IgD-negative memory B cell (primary cell): ENCODE measurements around the gene FITM1. TPM values are rescaled to one million over a fixed set of nuclear protein-coding genes. Genes with fewer than 3 reads are reported as not detected.

Experiments
- H3K27ac Mint-ChIP-seq, 3 donors: one replicate each; pipeline ENCODE4 v1.8.0; 2020 to 2022; ENCODE audit warnings: mild to moderate bottlenecking in 3 of 3, mixed read lengths in 3 of 3, moderate library complexity in 1 of 3
- H3K27me3 Mint-ChIP-seq: one replicate; pipeline ENCODE4 v1.8.0; 2021; ENCODE audit warnings: mixed read lengths
- H3K36me3 Mint-ChIP-seq: one replicate; pipeline ENCODE4 v1.8.0; 2020; ENCODE audit warnings: mild to moderate bottlenecking, mixed read lengths
- H3K4me1 Mint-ChIP-seq, 3 donors: one replicate each; pipeline ENCODE4 v1.8.0; 2020 to 2022; ENCODE audit warnings: mixed read lengths in 3 of 3, mild to moderate bottlenecking in 1 of 3
- H3K4me3 Mint-ChIP-seq, 4 donors: one replicate each; pipeline ENCODE4 v1.8.0; 2020 to 2022; ENCODE audit warnings: mild to moderate bottlenecking in 4 of 4, mixed read lengths in 4 of 4, moderate library complexity in 3 of 4
- H3K9me3 Mint-ChIP-seq, 3 donors: one replicate each; pipeline ENCODE4 v1.8.0; 2020 to 2021; ENCODE audit warnings: mixed read lengths in 3 of 3, mild to moderate bottlenecking in 1 of 3
- polyA plus RNA-seq: library from polyadenylated mRNA; unstranded; fragments of 300-500 nt; fragmentation: Illumina TruSeq; gene quantifications from one replicate; pipeline ENCODE4 v1.2.3, GENCODE V29; 2021

The FITM1 gene
- polyA plus RNA-seq, 1 donor from 2014 or later = 1.1 TPM

GRCh38 chr14:24181371-24182077 lies 51.1 kb downstream of the FITM1 start:
- Mint-ChIP-seq H3K27ac (peak overlapping the region in 1 of 3 donors; percentile 80), H3K9me3 (no peaks in the 10 kb centered on the region), H3K4me3 (no peak overlapping the region), H3K4me1 (no peaks in the 10 kb centered on the region), H3K36me3 (peaks cover 3% of the 10 kb centered on the region), H3K27me3 (no peaks in the 10 kb centered on the region)

Other genes starting within 250 kb of the FITM1 start
- 29.8 TPM for gene DHRS4, start 176.9 kb upstream of the FITM1 start, polyA plus RNA-seq
- 14.6 TPM for gene DHRS4L2, start 141.7 kb upstream of the FITM1 start, polyA plus RNA-seq
- 0.35 TPM for gene CARMIL3, start 78.7 kb upstream of the FITM1 start, polyA plus RNA-seq
- gene CPNE6, start 59.1 kb upstream of the FITM1 start, polyA plus RNA-seq = not detected
- gene PCK2, start 36.3 kb upstream of the FITM1 start, polyA plus RNA-seq = 50.2 TPM
- gene DCAF11, start 15.9 kb upstream of the FITM1 start, polyA plus RNA-seq = 74.5 TPM
- 2.6 TPM for gene NRL, start 15.7 kb upstream of the FITM1 start, polyA plus RNA-seq
- 804 TPM for gene PSME1, start 5.5 kb downstream of the FITM1 start, polyA plus RNA-seq
- gene EMC9, start 10.9 kb downstream of the FITM1 start, polyA plus RNA-seq = 18.2 TPM
- gene PSME2, start 16.0 kb downstream of the FITM1 start, polyA plus RNA-seq = 328 TPM
- gene RNF31, start 16.8 kb downstream of the FITM1 start, polyA plus RNA-seq = 54.3 TPM
- 136 TPM for gene IRF9, start 30.6 kb downstream of the FITM1 start, polyA plus RNA-seq
- gene REC8, start 41.4 kb downstream of the FITM1 start, polyA plus RNA-seq = 12.5 TPM
- 15.8 TPM for gene IPO4, start 58.2 kb downstream of the FITM1 start, polyA plus RNA-seq
- gene TM9SF1, start 64.8 kb downstream of the FITM1 start, polyA plus RNA-seq = 25.1 TPM
- gene TSSK4, start 75.0 kb downstream of the FITM1 start, polyA plus RNA-seq = 0.84 TPM
- gene CHMP4A, start 82.8 kb downstream of the FITM1 start, polyA plus RNA-seq = 170 TPM
- gene MDP1, start 85.4 kb downstream of the FITM1 start, polyA plus RNA-seq = 33.5 TPM
- 273 TPM for gene NEDD8, start 101.7 kb downstream of the FITM1 start, polyA plus RNA-seq
- gene GMPR2, start 102.3 kb downstream of the FITM1 start, polyA plus RNA-seq = 64.1 TPM
- gene TINF2, start 112.0 kb downstream of the FITM1 start, polyA plus RNA-seq = 186 TPM
- not detected for gene TGM1, start 132.5 kb downstream of the FITM1 start, polyA plus RNA-seq
- gene RABGGTA, start 140.9 kb downstream of the FITM1 start, polyA plus RNA-seq = 37.9 TPM
- 27.3 TPM for gene DHRS1, start 169.1 kb downstream of the FITM1 start, polyA plus RNA-seq
- 1.6 TPM for gene NOP9, start 169.2 kb downstream of the FITM1 start, polyA plus RNA-seq
- gene CIDEB, start 177.3 kb downstream of the FITM1 start, polyA plus RNA-seq = 19.2 TPM
- 0.97 TPM for gene LTB4R2, start 179.5 kb downstream of the FITM1 start, polyA plus RNA-seq
- gene LTB4R, start 180.8 kb downstream of the FITM1 start, polyA plus RNA-seq = 2.5 TPM
- gene ADCY4, start 204.4 kb downstream of the FITM1 start, polyA plus RNA-seq = 0.75 TPM
- 14.8 TPM for gene RIPK3, start 209.3 kb downstream of the FITM1 start, polyA plus RNA-seq
- gene NFATC4, start 237.5 kb downstream of the FITM1 start, polyA plus RNA-seq = 0.20 TPM